Adipocyte (in vitro differentiated cells): ENCODE measurements around the gene MGLL.
A peak's percentile ranks its signal among the peaks of the same experiment; 100 is the strongest.

Experiments
- DNase-seq: peaks from one replicate; pipeline ENCODE4 v3.0.0-alpha.2; 2015; ENCODE audit warnings: low read depth
- H3K27me3 ChIP-seq: replicated peaks from 2 replicates; pipeline ENCODE4 v1.7.0; 2013; ENCODE audit warnings: mild to moderate bottlenecking, low read length, moderate library complexity; ENCODE audit not compliant: control insufficient read depth, insufficient read depth
- H3K36me3 ChIP-seq: 2 replicates; pipeline ENCODE4 v1.7.0; 2013; ENCODE audit warnings: low read length, mild to moderate bottlenecking, moderate library complexity; ENCODE audit not compliant: control insufficient read depth, insufficient read depth, severe bottlenecking
- H3K4me1 ChIP-seq: 2 replicates; pipeline ENCODE4 v1.7.0; 2013; ENCODE audit warnings: mild to moderate bottlenecking, low read length, moderate library complexity; ENCODE audit not compliant: control insufficient read depth, insufficient read depth
- H3K4me3 ChIP-seq: 2 replicates; pipeline ENCODE4 v1.7.0; 2013; ENCODE audit warnings: mild to moderate bottlenecking, low read length, moderate library complexity
- H3K9ac ChIP-seq: 2 replicates; pipeline ENCODE4 v1.7.0; 2013; ENCODE audit warnings: mild to moderate bottlenecking, low read length, moderate library complexity
- H3K9me3 ChIP-seq: 2 replicates; pipeline ENCODE4 v1.7.0; 2013; ENCODE audit warnings: mild to moderate bottlenecking, low read length, moderate library complexity; ENCODE audit not compliant: control insufficient read depth

Gene MGLL

DNA sequence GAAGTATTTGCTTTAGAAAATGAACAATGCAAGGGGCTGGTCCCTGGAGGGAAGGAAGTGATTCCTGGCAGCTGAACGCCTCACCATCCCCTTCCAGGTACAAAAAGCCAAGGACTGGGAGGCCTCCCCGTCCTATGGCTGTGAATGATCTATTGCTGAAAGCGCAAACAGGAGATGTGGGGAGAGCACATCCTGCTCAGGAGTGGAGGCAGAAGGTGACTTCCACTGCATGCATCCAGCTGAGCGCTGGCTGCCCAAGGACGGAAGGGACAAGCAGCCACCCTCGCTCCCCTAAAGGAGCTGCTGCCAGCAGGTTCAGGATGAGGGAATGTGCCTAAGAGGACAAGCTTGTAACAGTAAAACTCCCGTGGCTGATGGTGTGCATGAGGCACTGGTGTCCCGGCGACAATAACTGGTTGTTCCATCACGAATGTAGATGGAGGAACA lies 108.2 kb downstream of the MGLL start:
- DNase-seq: no peak

GRCh38 chr3:127712881-127713771 lies 109.2 kb downstream of the MGLL start:
- Histone ChIP-seq H3K9ac (no peak overlapping the region), H3K36me3 (peaks cover 46% of the 10 kb centered on the region), H3K9me3 (no peaks in the 10 kb centered on the region), H3K4me1 (peaks cover 19% of the 10 kb centered on the region), H3K4me3 (no peak overlapping the region), H3K27me3 (no peaks in the 10 kb centered on the region)
- DNase-seq: no peak

More for the DNA sequence above, 108.2 kb downstream of the MGLL start:
- no peak overlapping the region for H3K9ac ChIP-seq
- peaks cover 28% of the 10 kb centered on the region for H3K4me1 ChIP-seq
- peaks cover 43% of the 10 kb centered on the region for H3K36me3 ChIP-seq
- no peak overlapping the region for H3K4me3 ChIP-seq
- H3K27me3 ChIP-seq: no peaks in the 10 kb centered on the region
- no peaks in the 10 kb centered on the region for H3K9me3 ChIP-seq

GRCh38 chr3:127712461-127712860 lies 109.9 kb downstream of the MGLL start:
- DNase-seq: no peak

GRCh38 chr3:127711896-127712295 lies 110.4 kb downstream of the MGLL start:
- DNase-seq: no peak
- no peak overlapping the region for H3K4me3 ChIP-seq
- H3K4me1 ChIP-seq: peaks cover 18% of the 10 kb centered on the region
- H3K9ac ChIP-seq: no peak overlapping the region
- H3K36me3 ChIP-seq: peaks cover 53% of the 10 kb centered on the region
- H3K9me3 ChIP-seq: no peaks in the 10 kb centered on the region
- no peaks in the 10 kb centered on the region for H3K27me3 ChIP-seq

More at GRCh38 chr3:127712461-127712860, 109.9 kb downstream of the MGLL start:
- Histone ChIP-seq H3K9me3 (no peaks in the 10 kb centered on the region), H3K4me3 (no peak overlapping the region), H3K36me3 (peaks cover 52% of the 10 kb centered on the region), H3K27me3 (no peaks in the 10 kb centered on the region), H3K4me1 (peaks cover 18% of the 10 kb centered on the region), H3K9ac (no peak overlapping the region)

- no peaks in the 10 kb centered on the region for H3K27me3 ChIP-seq
- peaks cover 46% of the 10 kb centered on the region for H3K36me3 ChIP-seq
- no peak for DNase-seq
- H3K9me3 ChIP-seq: no peaks in the 10 kb centered on the region
- H3K9ac ChIP-seq: no peak overlapping the region
- peaks cover 24% of the 10 kb centered on the region for H3K4me1 ChIP-seq
- no peak overlapping the region for H3K4me3 ChIP-seq
Measured at GRCh38 chr3:127711021-127711695, 111.2 kb downstream of the MGLL start.

DNA sequence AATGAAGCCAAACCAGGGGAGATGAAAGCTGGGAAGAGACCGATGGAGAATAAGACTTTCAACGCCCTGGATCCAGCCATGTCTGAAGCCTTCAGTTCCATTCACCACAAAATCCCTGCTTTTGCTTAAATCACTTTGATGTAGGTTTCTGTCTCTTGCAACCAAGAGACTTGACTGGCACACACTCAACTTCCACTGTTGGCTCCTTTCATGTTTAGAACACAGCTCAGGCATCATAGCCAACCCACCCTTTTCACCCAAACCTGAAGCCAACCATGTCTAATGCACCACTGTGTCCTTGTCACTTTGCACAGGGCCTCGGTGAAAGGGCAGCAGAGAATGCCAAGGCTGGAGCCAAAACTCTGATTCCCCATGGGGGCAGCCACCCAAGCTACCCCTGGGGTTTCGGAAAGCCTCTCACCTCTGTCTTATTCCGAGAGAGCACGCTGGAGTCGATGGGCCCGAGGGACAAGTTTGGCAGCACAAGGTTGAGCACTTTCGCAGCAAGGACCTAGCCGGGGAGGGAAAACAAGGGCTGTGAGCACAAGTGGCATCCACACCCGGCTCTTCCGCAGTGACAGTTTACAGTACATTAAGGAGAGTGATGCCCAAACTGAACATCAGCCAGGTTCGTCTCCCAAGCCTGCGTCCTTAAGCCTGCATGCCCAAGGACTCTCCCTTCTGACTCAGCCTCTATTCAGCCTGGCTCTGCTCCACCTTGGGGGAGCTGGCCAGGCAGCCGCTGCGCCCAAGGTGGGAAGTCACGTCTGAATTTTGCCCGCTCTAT lies 112.0 kb downstream of the MGLL start:
- Histone ChIP-seq H3K9ac (no peak overlapping the region), H3K4me1 (peaks cover 27% of the 10 kb centered on the region), H3K9me3 (no peaks in the 10 kb centered on the region), H3K4me3 (no peak overlapping the region), H3K27me3 (no peaks in the 10 kb centered on the region), H3K36me3 (peaks cover 40% of the 10 kb centered on the region)
- DNase-seq: no peak

DNA sequence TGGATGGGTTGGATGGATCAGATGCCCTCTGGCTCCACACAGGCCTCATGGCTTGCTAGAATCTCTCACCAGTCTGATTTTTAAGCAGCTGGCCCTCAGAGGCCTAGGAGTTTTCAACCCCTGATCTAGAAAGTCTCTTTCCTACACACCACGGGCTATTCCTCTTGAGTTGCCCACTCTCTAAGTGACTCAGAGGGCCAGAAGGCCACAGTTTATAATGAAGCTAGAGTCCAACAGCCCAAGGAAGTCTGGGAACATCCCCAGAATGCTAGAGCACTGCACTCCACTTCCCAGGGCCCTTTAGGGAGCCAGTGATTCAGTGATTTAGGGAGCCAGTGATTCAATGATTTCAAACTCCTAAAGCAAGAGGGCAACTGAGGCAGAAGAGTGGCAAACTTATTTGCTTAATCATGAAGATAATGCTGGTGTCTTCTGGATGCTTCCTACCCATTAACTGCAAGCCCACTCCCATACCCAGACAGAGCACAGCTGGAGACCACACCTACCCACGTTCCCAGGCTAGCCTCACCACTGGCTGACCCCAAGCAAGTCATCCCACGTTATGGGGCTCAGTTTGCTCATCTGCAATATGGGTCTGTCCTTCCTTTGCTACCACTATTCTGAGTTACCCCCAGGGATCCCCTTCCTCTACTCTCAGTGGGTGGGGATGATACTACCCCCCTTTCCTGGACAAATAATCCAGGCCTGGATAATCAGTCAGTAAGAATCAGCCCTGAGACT lies 112.8 kb downstream of the MGLL start:
- no peak for DNase-seq
- peaks cover 35% of the 10 kb centered on the region for H3K36me3 ChIP-seq

DNA sequence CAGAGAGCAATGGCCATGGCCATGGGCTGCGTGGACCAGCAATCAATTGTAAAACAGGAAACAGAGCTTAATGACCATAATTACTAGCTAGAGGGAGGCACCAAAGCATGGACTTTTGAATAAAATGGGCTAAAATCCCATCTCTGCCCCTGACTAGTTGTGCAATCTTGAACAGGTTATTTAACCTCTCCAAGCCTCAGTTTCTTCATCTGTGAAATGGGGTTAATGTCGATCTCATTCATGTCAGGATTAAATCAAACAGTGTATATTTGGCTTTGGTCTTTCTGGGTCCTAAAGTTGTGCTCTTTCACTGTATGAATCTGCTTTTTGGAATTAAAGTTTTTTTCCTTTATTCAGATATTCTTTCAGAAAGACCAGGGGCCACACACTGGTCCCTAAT lies 113.5 kb downstream of the MGLL start:
- H3K4me3 ChIP-seq: no peak overlapping the region
- no peak overlapping the region for H3K9ac ChIP-seq
- no peak for DNase-seq
- peaks cover 27% of the 10 kb centered on the region for H3K4me1 ChIP-seq
- H3K36me3 ChIP-seq: peaks cover 29% of the 10 kb centered on the region
- H3K27me3 ChIP-seq: no peaks in the 10 kb centered on the region
- H3K9me3 ChIP-seq: no peaks in the 10 kb centered on the region

More for the DNA sequence above, 112.8 kb downstream of the MGLL start:
- Histone ChIP-seq H3K4me1 (peaks cover 27% of the 10 kb centered on the region), H3K9ac (no peak overlapping the region), H3K4me3 (no peak overlapping the region), H3K9me3 (no peaks in the 10 kb centered on the region), H3K27me3 (no peaks in the 10 kb centered on the region)

GRCh38 chr3:127707851-127708411 lies 114.4 kb downstream of the MGLL start:
- Histone ChIP-seq H3K9me3 (no peaks in the 10 kb centered on the region), H3K4me3 (no peak overlapping the region), H3K9ac (no peak overlapping the region), H3K4me1 (peaks cover 34% of the 10 kb centered on the region), H3K27me3 (no peaks in the 10 kb centered on the region), H3K36me3 (peaks cover 32% of the 10 kb centered on the region)
- no peak for DNase-seq

- H3K36me3 ChIP-seq: peaks cover 25% of the 10 kb centered on the region
- H3K4me3 ChIP-seq: no peak overlapping the region
Measured at GRCh38 chr3:127706785-127707351, 115.4 kb downstream of the MGLL start.

More at GRCh38 chr3:127706785-127707351, 115.4 kb downstream of the MGLL start:
- peak overlapping the region; percentile 3 for H3K9ac ChIP-seq
- H3K27me3 ChIP-seq: no peaks in the 10 kb centered on the region
- DNase-seq: no peak
- peaks cover 44% of the 10 kb centered on the region for H3K4me1 ChIP-seq
- no peaks in the 10 kb centered on the region for H3K9me3 ChIP-seq
